Spinal cord (tissue), 10 donors: ENCODE data around the gene RGS6. TPM values are rescaled to one million over a fixed set of nuclear protein-coding genes. Genes with fewer than 3 reads are reported as not detected.

ENCODE experiments used
- DNase-seq, 6 donors: peaks; one replicate each; pipeline versions ENCODE4 v3.0.0 to v3.0.0-alpha.2; 2013 to 2015; ENCODE audit warnings: low spot score in 6 of 6, low read depth in 4 of 6
- H3K27ac ChIP-seq: one replicate; pipeline ENCODE4 v1.5.1; 2013; ENCODE audit warnings: low read depth, low read length, control low read depth
- H3K27me3 ChIP-seq: one replicate; pipeline ENCODE4 v1.6.1; 2013; ENCODE audit warnings: low read length; ENCODE audit not compliant: control insufficient read depth, insufficient read depth
- H3K36me3 ChIP-seq: one replicate; pipeline ENCODE4 v1.6.1; 2013; ENCODE audit warnings: low read length; ENCODE audit not compliant: control insufficient read depth, insufficient read depth
- H3K4me1 ChIP-seq: one replicate; pipeline ENCODE4 v1.6.1; 2013; ENCODE audit warnings: low read length; ENCODE audit not compliant: control insufficient read depth, insufficient read depth
- H3K4me3 ChIP-seq: one replicate; pipeline ENCODE4 v1.5.1; 2013; ENCODE audit warnings: low read depth, low read length, control low read depth
- H3K9me3 ChIP-seq: one replicate; pipeline ENCODE4 v1.6.1; 2013; ENCODE audit warnings: low read length; ENCODE audit not compliant: control insufficient read depth, insufficient read depth
- WGBS: methylation state at CpG from one replicate; pipeline ENCODE4 v1.1.5; 2013; ENCODE audit warnings: missing lambda C conversion rate; ENCODE audit not compliant: insufficient coverage; 5-methylcytosine and 5-hydroxymethylcytosine counted together
- polyA plus RNA-seq, 2 donors: library from polyadenylated mRNA; unstranded; fragments of 120-200 nt; gene quantifications; one replicate each; pipeline ENCODE4 v1.2.1, GENCODE V29; 2013; ENCODE audit not compliant: insufficient read length in 2 of 2
- total RNA-seq, 2 donors: library from RNA; depleted of rRNA in 1 of 2; stranded (reverse); fragments of 120-200 nt in 1 of 2; fragments of >200 nt in 1 of 2; gene quantifications; one replicate each; pipeline versions ENCODE4 v1.2.3 to v1.2.4, GENCODE V29; 2013 to 2014
- donor health status: healthy.

Gene RGS6
- total and polyA plus RNA-seq, 4 donors, result 9.1 to 11.5 (median 10.3) TPM

DNA sequence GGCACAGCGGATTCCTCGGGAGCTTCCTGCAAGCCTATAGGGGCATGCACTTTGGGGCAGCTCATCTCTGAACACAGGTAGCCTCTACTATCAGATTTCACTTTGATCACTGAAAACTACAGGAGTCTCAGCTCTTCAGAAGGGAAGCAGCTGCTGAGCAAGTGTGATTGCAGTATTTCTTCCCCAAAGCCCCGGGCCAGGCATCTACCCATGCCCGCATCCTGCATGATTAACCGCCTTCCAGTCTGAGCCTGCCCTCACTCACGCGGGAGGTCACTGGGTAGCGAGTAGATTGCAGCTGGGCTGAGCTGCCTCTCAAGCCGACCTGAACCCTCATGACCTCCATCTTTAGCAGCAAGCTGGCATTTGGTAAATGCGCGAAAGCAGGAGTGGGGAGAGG, 627.0 kb downstream of the RGS6 start:
- Histone ChIP-seq H3K4me1 (peaks cover 30% of the 10 kb centered on the region), H3K27me3 (no peaks in the 10 kb centered on the region), H3K4me3 (no peak overlapping the region), H3K27ac (peak overlapping the region; percentile 34), H3K9me3 (no peaks in the 10 kb centered on the region), H3K36me3 (no peaks in the 10 kb centered on the region)
- 54% methylated on average over 11 of the region's 11 CpGs for WGBS
- peak in 1 of 6 donors; percentile 53 for DNase-seq

DNA sequence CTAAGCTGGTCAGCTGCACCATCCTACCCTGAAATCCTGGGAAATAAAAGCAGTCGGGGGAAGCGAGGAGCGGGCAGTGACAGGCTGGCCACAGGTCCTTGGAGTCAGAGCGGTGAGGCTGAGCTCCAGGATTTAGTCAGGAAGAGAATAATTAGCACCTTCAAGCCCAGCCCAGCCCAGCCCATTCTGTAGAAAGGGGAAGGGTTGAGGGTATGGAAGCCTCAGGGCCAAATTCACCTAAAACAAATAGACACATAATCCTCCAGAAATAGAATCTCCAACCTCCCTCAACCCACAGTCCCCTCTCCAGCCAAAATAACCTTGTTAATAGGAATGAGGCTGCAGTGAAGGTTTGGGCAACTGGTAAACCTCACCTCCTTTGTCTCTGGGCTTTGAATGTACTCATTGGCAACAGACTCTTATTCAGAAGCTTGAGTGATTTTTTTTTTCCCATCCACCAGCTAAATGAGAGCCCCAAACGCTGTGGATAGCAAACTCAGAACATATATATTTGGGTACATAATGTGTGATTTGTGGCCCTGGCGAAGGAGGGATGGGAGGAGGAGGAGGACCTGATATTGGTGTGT, 627.5 kb downstream of the RGS6 start:
- DNase-seq, result peak in 1 of 6 donors; percentile 63
- Histone ChIP-seq H3K4me3 (no peak overlapping the region), H3K9me3 (no peaks in the 10 kb centered on the region), H3K36me3 (no peaks in the 10 kb centered on the region), H3K27me3 (no peaks in the 10 kb centered on the region), H3K27ac (peak overlapping the region; percentile 34), H3K4me1 (peaks cover 30% of the 10 kb centered on the region)
- WGBS, result 53% methylated on average over 4 of the region's 6 CpGs

DNA sequence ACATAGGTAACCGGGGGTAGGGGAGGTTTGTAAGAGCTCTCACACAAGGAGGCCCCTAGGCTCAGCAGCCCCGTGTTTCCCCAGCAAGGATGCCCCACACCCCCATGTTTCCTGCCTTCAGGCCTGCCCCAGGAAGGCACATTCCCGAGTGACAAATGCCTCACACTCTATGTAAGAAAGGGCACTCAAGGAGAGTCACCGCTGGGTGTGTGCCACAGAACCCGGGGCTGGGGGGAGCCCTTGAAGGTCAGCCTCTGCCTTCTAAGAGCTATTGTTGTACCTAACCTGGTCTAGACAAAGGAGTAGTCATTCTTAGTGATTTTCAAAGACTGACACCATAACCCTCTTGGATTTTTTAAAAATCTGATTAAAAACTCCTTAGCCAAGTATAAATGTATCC, 628.1 kb downstream of the RGS6 start:
- H3K27ac ChIP-seq, result no peak overlapping the region
- WGBS, result 55% methylated on average over 4 of the region's 5 CpGs

DNA sequence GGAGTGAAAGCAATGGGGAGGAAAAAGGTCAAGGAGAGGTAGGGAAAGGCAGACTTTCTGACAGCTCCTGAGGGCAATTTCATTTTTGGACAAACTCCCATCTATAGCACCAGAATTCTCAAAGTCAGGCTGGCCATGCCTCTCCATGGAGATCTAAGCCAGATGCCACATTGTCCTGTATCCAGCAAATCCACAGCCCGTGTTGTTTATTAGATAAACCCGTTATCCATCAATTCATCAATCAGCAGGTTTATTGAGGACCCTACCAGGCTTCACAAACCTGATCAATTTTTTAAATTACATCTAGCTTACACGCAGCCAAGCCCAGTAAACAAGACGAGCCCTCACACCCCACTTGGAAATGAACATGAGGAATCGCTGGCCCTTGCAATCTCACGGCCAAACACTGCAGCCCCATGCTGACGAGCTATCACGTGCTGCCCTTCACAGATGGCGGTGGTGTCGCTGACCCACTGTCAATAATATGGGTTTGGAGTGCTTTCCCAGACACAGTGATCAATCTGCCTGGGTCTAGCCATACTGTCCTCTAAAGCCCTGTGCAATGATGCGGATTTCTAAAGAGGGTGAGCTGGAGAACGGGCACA, 628.8 kb downstream of the RGS6 start:
- Histone ChIP-seq H3K36me3 (no peaks in the 10 kb centered on the region), H3K4me3 (no peak overlapping the region), H3K27ac (no peak overlapping the region), H3K4me1 (peaks cover 36% of the 10 kb centered on the region), H3K9me3 (no peaks in the 10 kb centered on the region), H3K27me3 (no peaks in the 10 kb centered on the region)
- peak in 1 of 6 donors; percentile 57 for DNase-seq
- WGBS, result 78% methylated on average over 12 of the region's 12 CpGs

More for the DNA sequence above, 628.1 kb downstream of the RGS6 start:
- no peak for DNase-seq
- no peaks in the 10 kb centered on the region for H3K36me3 ChIP-seq
- no peak overlapping the region for H3K4me3 ChIP-seq
- no peaks in the 10 kb centered on the region for H3K9me3 ChIP-seq
- peaks cover 29% of the 10 kb centered on the region for H3K4me1 ChIP-seq
- H3K27me3 ChIP-seq, result no peaks in the 10 kb centered on the region

DNA sequence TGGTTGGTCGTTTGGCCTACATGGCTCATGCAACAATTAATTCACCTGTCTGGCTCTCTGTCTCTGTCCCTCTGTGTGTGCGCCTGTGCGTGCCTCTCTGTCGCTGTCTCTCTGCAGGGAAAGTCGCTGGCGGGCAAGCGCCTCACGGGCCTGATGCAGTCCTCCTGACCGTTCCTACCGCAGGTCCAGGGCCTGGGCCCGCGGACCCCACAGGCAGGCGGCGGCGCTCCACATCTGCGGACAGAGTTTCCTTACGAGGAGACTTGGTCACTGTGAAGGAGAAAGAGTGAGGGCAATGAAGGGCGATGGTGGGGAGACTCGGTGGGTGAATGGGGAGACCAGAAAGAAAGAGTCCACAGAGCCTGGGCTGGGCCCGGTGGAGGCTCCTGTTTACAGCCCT, 630.1 kb downstream of the RGS6 start:
- 97% methylated on average over 16 of the region's 20 CpGs for WGBS
- H3K4me3 ChIP-seq, result no peak overlapping the region
- peaks cover 43% of the 10 kb centered on the region for H3K4me1 ChIP-seq
- H3K27me3 ChIP-seq, result no peaks in the 10 kb centered on the region
- DNase-seq, result no peak
- no peak overlapping the region for H3K27ac ChIP-seq
- H3K36me3 ChIP-seq, result no peaks in the 10 kb centered on the region
- H3K9me3 ChIP-seq, result no peaks in the 10 kb centered on the region

DNA sequence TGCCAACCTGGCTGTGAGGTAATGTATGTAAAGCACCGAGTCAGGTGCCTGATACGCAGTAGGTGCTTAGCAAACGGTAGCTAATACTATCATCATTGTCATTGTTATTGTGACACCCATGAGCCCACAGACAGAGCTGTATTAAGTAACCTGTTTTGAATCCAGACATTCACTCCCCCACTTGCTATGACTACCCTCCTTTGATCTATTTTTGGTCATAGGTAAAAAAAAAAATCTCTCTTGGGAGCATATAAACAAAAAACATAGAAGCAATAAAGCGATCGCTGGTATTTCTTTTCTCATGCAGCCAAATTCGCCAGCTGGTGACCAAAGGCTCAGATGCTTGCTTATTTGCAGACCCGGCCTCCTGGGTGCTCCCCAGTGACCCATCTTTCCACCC, 631.4 kb downstream of the RGS6 start:
- Histone ChIP-seq H3K36me3 (no peaks in the 10 kb centered on the region), H3K27ac (no peak overlapping the region), H3K27me3 (no peaks in the 10 kb centered on the region), H3K4me3 (no peak overlapping the region), H3K9me3 (no peaks in the 10 kb centered on the region), H3K4me1 (peaks cover 46% of the 10 kb centered on the region)
- DNase-seq, result no peak
- 79% methylated on average over 4 of the region's 7 CpGs for WGBS

DNA sequence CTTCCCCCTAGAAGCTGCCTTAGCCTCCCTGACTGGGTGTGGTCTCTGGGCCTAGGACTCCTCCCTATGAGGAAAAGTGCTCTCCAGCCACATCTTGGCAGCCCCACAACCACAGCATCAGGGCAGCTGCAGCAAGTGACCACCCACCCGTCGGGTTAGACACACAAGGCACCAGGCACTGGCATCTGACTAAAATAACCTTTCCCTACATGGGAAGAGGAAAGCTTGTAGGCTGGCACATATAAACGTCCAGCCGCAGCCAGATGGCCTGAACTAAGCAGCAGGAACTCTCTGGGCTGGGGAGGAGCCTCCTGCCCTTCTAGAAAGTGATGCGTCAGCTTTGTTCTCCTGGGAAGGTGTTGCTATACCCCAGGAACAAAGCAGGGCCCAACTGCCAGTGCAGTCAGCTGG, 632.9 kb downstream of the RGS6 start:
- Histone ChIP-seq H3K36me3 (no peaks in the 10 kb centered on the region), H3K4me1 (peaks cover 35% of the 10 kb centered on the region), H3K27ac (no peak overlapping the region), H3K9me3 (no peaks in the 10 kb centered on the region), H3K27me3 (no peaks in the 10 kb centered on the region), H3K4me3 (no peak overlapping the region)
- DNase-seq, result no peak
- WGBS, result 43% methylated on average over 3 of the region's 5 CpGs

DNA sequence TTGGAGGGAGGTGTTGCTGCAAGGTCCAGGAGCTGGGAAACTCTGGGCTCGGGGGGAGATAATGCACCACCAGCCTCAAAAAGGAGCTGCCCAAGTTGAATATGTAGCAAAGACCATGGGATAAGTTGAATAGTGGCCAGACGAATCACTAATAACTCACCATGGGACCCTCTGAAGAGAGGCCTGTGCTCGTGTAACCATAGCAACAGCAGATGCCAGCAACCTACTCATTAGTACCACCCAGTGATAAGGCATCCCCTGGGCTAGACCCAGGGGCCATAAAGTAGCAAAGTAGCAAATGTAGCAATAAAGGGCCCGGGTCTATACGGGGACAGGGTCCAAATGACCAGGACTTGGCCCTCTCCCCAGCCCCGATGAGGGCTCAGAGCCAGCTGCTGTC, 633.7 kb downstream of the RGS6 start:
- no peaks in the 10 kb centered on the region for H3K36me3 ChIP-seq
- H3K27me3 ChIP-seq, result no peaks in the 10 kb centered on the region
- H3K4me1 ChIP-seq, result peaks cover 32% of the 10 kb centered on the region
- WGBS, result 16% methylated on average over 4 of the region's 6 CpGs
- no peaks in the 10 kb centered on the region for H3K9me3 ChIP-seq
- DNase-seq, result peak in 2 of 6 donors; percentile 41 to 86
- H3K27ac ChIP-seq, result no peak overlapping the region
- no peak overlapping the region for H3K4me3 ChIP-seq

DNA sequence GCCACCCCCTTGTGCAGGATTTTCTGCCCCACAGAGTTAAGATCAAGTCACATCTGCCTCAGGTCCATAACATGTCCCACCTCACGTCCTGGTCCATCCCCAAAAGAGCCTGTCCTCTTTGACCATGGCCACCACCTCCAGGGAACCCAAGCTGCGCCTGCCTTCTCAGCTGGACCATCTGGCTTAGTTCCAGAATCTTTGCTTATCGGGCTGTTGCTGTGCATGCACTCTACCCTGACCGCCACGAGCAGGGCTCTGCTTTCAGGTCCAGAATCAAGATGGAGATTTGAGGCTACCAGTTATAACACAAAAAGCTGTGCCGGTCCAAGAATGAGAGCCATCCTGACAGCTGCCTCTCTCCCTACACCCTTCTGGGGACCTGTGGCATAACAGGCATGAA, 635.0 kb downstream of the RGS6 start:
- H3K4me1 ChIP-seq, result peaks cover 32% of the 10 kb centered on the region
- 73% methylated on average over 6 of the region's 6 CpGs for WGBS
- no peaks in the 10 kb centered on the region for H3K36me3 ChIP-seq
- H3K27ac ChIP-seq, result no peak overlapping the region
- H3K4me3 ChIP-seq, result no peak overlapping the region
- no peaks in the 10 kb centered on the region for H3K9me3 ChIP-seq
- DNase-seq, result no peak
- no peaks in the 10 kb centered on the region for H3K27me3 ChIP-seq

DNA sequence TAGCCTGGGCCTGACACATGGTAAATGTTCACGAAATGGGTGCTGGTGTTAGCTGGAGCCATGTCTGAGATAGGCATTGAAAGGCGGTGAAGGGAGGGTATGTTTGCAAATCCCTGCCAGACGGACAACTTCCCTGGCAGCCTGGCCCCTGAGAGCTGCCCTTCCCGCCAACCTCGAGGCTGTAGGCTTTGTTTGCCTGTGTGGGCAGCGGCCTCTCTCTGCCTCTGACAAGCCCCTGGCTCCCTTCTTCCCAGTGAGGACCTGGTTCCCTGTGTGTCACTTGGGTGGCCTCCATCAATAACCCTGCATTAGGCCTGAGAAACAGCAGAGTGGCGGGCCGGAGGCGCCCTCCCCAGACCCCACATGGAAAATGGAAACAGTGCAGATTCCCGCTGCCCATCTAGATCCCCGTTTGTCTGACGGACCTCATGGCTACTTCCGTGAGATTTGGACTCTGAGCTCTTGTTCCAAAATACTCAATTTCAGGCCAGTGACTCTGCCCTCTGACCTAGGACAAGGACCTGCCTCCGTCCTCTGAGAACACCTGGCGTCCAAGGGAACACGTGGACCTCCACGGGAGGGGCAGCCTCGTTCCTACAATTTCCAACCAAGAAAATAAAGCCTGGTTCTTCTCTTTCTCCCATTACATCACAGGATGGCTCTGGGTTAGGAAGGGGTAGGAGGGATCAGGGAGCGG, 636.2 kb downstream of the RGS6 start:
- 76% methylated on average over 10 of the region's 19 CpGs for WGBS
- H3K27ac ChIP-seq, result no peak overlapping the region
- H3K36me3 ChIP-seq, result no peaks in the 10 kb centered on the region
- no peak overlapping the region for H3K4me3 ChIP-seq
- peaks cover 32% of the 10 kb centered on the region for H3K4me1 ChIP-seq
- no peaks in the 10 kb centered on the region for H3K9me3 ChIP-seq
- H3K27me3 ChIP-seq, result no peaks in the 10 kb centered on the region
- DNase-seq, result no peak
